Measurements from ENCODE around the gene PLCD4.

The PLCD4 gene

DNA sequence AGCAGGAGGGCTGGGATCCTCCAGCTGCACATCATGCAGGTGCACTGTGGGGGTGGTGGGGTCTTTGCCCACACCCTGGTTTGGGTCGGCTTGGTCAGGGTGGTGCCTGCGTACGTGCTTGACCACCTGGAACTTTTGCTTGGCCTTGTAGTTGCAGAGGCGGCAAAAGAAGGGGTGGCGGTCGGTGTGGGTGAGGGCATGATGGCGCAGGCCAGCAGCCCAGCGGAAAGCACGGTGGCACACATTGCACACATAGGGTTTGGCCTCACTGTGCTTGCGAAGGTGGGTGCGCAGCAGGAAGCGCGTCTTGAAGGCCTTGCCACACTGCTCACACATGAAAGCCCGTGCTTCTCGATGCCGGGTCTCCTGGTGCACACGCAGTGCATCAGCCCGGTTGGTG lies 30.7 kb downstream of the PLCD4 start:
- H3K9me3 ChIP-seq (ENCODE audit: control insufficient read depth, insufficient read depth, low read length) = no peaks in the 10 kb centered on the region
- no peak overlapping the region for H3K9ac ChIP-seq (ENCODE audit: low read depth, low read length)
- no peaks in the 10 kb centered on the region for H3K4me1 ChIP-seq (ENCODE audit: insufficient read depth, low read length)
- peaks cover 52% of the 10 kb centered on the region for H3K36me3 ChIP-seq (ENCODE audit: insufficient read depth, low read length)

DNA sequence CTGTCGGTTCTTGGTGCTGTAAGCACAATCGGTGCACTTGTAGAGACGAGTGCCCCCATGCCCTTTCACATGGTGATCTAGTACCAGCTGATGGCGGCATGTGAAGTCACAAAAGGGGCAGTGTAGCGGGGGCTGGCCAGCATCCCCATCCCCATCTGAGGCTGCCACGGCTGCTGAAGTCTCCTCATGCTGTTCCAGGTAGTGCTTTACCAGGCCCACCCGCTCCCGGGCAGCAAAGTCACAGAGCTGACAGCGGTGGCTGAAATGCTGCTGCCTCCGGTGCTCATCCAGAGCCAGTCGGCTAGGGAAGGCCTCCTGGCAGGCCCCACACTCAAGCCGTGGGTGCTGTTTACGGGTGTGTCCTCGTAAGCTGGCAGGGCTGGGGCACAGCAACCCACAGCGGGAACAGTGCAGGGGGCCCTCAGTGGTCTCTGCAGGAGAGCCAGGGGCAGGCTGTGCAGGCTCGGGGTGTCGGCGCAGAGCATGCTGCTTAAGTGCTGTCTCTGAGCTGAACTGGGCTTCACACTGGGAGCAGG lies 34.5 kb downstream of the PLCD4 start:
- Histone ChIP-seq H3K9ac (ENCODE audit: low read depth, low read length) (no peak overlapping the region), H3K4me1 (ENCODE audit: insufficient read depth, low read length) (no peaks in the 10 kb centered on the region), H3K9me3 (ENCODE audit: control insufficient read depth, insufficient read depth, low read length) (no peaks in the 10 kb centered on the region), H3K36me3 (ENCODE audit: insufficient read depth, low read length) (peaks cover 36% of the 10 kb centered on the region)

DNA sequence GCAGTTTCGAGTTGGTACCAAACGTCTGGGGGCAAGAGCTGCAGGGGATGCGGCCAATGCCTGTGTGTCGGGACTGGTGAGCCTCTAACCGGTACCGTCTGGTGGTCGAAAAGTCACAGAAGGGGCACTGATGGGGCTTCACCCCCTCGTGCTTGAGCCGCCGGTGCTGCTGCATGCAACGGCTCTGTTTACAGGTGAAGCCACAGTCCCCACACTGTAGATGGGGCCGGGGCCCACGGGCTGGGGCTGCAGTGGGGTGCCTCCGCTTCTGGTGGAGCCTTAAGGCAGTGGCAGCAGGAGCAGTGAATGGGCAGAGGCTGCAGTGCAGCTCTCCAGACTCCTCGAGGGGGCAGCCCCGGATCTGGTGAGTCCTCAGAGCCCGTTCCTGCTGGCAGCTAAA lies 35.1 kb downstream of the PLCD4 start:
- no peak overlapping the region for H3K9ac ChIP-seq (ENCODE audit: low read depth, low read length)
- no peaks in the 10 kb centered on the region for H3K4me1 ChIP-seq (ENCODE audit: insufficient read depth, low read length)
- H3K9me3 ChIP-seq (ENCODE audit: control insufficient read depth, insufficient read depth, low read length) = no peaks in the 10 kb centered on the region
- peaks cover 37% of the 10 kb centered on the region for H3K36me3 ChIP-seq (ENCODE audit: insufficient read depth, low read length)

DNA sequence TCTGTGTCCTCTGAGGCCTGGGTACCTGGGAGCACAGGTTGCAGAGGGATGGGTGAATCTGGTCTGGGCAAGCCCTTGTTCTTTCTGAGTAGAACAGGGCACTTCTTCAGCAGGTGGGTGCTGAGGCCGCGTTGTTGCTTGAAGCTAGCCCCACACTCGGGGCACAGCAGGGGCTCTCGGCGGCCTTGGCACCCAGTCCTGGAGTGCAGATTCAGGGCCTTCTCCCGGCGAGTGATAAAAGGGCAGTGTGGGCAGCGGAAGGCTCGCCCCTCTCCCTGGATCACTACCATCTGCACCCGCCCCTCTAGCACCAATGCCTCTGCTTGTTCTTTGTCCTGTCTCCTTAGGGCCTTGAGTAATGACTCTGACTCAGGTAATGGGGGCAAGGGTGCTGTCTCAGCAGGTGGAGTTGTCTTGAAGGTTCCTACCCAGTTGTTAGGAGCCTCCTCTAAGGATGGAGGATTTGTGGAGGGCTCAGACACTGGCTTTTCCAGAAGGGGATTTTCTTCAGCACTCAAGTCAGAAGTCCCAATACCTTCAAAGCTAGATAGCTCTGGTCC lies 36.1 kb downstream of the PLCD4 start:
- Histone ChIP-seq H3K9ac (ENCODE audit: low read depth, low read length) (no peak overlapping the region), H3K4me1 (ENCODE audit: insufficient read depth, low read length) (no peaks in the 10 kb centered on the region), H3K36me3 (ENCODE audit: insufficient read depth, low read length) (peaks cover 31% of the 10 kb centered on the region), H3K9me3 (ENCODE audit: control insufficient read depth, insufficient read depth, low read length) (no peaks in the 10 kb centered on the region)

DNA sequence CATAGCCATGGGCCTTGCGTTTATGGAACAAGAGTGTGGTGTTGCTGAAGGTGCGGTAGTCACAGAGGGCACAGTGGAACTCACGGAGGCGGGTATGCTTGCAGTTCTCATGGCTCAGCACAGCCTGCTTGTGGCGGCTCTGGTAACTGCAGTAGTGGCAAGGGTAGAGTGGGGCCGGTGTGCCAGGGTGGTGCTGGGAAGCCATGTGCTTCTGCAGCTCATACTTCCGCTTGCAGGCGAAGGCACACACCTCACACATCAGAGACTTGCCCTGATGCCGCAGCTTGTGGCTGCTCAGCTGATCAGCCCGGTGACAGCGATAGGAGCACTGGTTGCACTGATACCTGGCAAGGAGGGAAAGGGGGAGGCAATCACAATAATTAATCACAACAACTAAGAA lies 37.0 kb downstream of the PLCD4 start:
- Histone ChIP-seq H3K36me3 (ENCODE audit: insufficient read depth, low read length) (peaks cover 30% of the 10 kb centered on the region), H3K9me3 (ENCODE audit: control insufficient read depth, insufficient read depth, low read length) (no peaks in the 10 kb centered on the region), H3K4me1 (ENCODE audit: insufficient read depth, low read length) (no peaks in the 10 kb centered on the region), H3K9ac (ENCODE audit: low read depth, low read length) (no peak overlapping the region)

DNA sequence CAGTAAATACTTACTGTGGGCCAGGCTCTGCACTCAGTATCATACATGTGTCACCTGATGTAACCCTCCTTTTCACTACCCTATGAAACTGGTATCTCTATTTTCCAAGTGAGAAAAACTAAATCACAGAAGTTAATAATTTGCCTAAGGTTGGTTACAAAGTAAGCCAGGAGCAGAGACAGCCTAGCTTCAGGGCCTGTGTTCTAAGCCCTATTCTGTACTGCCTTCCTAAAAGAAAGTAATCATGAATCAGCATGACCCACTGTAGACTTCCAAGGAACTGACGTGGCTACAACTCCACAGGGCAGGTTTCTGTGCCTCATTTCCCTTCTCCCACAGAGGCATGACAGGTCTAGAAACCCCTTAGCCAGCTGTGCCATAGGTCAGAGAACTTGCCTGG lies 37.4 kb downstream of the PLCD4 start:
- H3K9ac ChIP-seq (ENCODE audit: low read depth, low read length) = no peak overlapping the region
- peaks cover 30% of the 10 kb centered on the region for H3K36me3 ChIP-seq (ENCODE audit: insufficient read depth, low read length)
- H3K4me1 ChIP-seq (ENCODE audit: insufficient read depth, low read length) = no peaks in the 10 kb centered on the region
- H3K9me3 ChIP-seq (ENCODE audit: control insufficient read depth, insufficient read depth, low read length) = no peaks in the 10 kb centered on the region

DNA sequence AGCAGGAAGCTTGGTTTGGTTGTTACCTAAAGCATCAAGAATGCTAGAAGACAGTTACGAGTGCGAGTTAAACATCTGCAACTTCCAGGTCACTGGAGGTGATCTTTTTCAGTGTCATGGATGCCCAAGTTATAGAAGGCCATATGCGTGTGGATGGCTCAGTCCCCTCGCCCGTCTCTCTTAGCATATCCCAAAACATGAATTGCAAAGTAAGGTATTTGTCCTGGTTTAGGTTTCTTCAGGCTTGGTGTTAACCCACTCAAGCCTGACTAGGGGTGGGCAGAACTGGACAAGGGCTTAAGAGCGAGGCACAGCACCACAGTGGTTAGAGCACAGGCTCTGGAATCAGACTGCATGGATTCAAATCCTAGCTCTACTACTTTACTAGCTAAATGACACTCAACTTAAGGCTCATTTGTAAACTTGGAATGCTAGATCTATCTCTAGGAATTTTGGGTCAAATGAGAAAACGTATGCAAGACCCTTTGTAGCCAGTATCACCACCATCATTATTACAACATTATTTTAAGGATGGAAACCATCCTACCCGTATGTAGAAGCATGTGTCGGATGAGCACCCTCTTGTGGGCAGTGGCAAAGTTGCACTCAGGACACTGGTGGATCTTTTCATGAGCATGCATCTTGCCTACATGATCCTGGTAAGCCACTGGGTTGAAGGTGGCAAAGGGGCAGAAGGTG lies 40.5 kb downstream of the PLCD4 start:
- H3K9me3 ChIP-seq (ENCODE audit: control insufficient read depth, insufficient read depth, low read length) = no peaks in the 10 kb centered on the region
- H3K9ac ChIP-seq (ENCODE audit: low read depth, low read length) = no peak overlapping the region
- no peaks in the 10 kb centered on the region for H3K4me1 ChIP-seq (ENCODE audit: insufficient read depth, low read length)
- H3K36me3 ChIP-seq (ENCODE audit: insufficient read depth, low read length) = peaks cover 20% of the 10 kb centered on the region

DNA sequence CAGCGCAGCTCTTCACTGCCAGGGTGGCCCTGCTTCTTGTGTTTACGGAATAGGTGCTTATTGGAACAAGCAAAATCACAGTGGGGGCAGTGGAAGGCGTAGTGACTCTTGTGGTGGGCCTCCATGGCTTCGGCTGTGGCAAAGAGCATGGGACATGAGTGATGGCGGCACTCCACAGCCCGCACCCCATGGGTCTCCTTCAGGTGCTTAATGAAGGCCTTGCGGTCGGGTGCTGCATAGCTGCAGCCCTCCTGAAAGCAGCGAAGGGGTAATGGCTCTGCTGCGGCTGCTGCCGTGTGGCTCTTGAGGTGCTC lies 41.0 kb downstream of the PLCD4 start:
- no peaks in the 10 kb centered on the region for H3K9me3 ChIP-seq (ENCODE audit: control insufficient read depth, insufficient read depth, low read length)
- peaks cover 23% of the 10 kb centered on the region for H3K36me3 ChIP-seq (ENCODE audit: insufficient read depth, low read length)
- no peaks in the 10 kb centered on the region for H3K4me1 ChIP-seq (ENCODE audit: insufficient read depth, low read length)
- H3K9ac ChIP-seq (ENCODE audit: low read depth, low read length) = no peak overlapping the region

DNA sequence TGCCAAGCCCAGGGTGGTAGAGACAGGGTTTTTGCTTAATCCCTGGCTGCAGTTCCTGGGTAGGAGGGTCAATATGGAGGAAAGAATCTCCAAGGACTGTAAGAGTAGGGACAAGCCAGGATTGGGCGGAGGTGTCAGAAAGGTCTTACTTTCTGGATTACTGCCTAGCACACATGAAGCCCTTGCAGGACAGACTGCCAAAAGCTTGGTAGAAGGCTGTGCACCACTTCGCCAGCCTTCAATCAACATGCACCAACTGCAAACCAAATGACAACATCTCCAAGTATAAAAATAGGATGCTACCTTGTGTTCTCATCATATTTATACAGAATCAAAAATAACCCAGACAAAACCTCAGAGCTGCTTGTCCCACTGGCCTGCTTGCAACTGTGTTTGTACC lies 48.1 kb downstream of the PLCD4 start:
- H3K4me1 ChIP-seq (ENCODE audit: insufficient read depth, low read length) = no peaks in the 10 kb centered on the region
- no peak overlapping the region for H3K9ac ChIP-seq (ENCODE audit: low read depth, low read length)
- H3K36me3 ChIP-seq (ENCODE audit: insufficient read depth, low read length) = peaks cover 9% of the 10 kb centered on the region; the same call in 1 of the 2 replicates
- no peaks in the 10 kb centered on the region for H3K9me3 ChIP-seq (ENCODE audit: control insufficient read depth, insufficient read depth, low read length)

DNA sequence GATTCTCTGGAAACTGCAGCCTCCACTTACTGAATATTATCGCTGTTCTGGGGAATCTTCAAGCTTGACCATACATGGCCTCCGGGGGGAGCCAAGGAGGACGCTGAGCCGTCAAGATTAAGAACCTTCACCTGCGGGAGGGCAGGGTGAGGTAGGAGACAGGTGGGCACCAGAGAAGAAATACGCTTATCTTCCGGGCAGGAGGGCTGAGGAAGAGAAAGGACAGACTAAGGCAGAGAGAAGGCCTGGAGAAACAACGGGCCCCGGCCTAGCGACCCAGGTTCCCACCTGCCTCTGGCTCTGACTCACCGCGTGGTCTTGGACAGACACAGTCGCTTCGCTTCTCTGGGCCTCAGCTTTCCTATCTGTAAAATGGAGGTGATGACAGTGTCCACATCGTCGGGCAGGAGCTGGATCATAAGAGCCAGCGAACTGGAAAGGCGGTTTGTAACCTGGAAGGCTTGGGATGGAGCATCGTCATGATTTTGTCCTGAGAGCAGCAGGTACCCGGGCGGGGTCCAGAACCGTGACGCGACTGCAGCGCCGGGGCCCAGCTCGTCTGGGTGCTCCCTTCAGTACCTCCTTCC lies 51.1 kb downstream of the PLCD4 start:
- Histone ChIP-seq H3K9me3 (ENCODE audit: control insufficient read depth, insufficient read depth, low read length) (no peaks in the 10 kb centered on the region), H3K36me3 (ENCODE audit: insufficient read depth, low read length) (peaks cover 12% of the 10 kb centered on the region; the same call in 1 of the 2 replicates), H3K9ac (ENCODE audit: low read depth, low read length) (peak overlapping the region; percentile 84), H3K4me1 (ENCODE audit: insufficient read depth, low read length) (no peaks in the 10 kb centered on the region)

DNA sequence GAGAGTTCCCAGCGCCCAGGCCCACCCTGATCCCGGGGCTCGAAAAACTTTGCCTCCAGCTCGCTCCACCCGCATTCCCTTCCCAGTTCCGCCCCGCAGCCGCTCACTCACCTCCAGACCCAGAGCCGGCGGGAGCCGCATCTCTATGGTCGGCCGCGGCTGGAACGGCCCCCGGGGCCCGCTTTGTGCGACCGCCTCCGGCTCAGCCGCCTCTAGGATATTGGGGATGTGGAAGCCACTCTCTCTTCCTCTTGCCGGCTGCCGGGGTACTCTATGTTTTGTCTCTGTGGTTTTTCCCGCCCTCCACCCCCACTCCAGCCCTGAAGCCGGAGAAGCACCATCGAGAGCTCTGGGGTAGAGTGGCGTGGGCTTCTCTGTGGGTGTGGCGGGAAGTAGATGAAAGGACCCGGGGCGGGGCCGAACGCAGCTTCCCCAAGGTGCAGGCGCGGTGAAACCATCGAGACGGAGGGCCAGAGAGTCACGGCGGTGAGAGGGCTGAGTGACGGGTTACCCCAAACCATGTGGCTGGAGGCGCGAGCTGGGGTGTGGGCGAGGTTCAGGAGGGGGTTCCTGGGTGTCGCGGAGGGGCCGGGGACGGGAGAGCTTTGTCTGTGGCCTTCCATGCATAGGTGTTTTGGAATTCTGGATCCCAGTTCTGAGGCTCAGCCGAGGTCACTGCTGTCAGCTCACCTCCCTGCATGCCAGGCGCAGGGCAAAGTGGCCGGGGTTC lies 51.7 kb downstream of the PLCD4 start, which contains the start of the genes BCS1L and ZNF142:
Gene BCS1L, plus strand, starts transcription at position 426 of the 730 bp plus-strand sequence. CDS start 1,305 bp downstream, outside the sequence.
Gene ZNF142, minus strand, starts transcription at position 366 of the 730 bp plus-strand sequence. CDS start 3,194 bp downstream, outside the sequence.
- peak within 1 kb of the TSS; percentile 84 for H3K9ac ChIP-seq (ENCODE audit: low read depth, low read length)
- no peaks in the 10 kb centered on the region for H3K9me3 ChIP-seq (ENCODE audit: control insufficient read depth, insufficient read depth, low read length)
- no peaks in the 10 kb centered on the region for H3K4me1 ChIP-seq (ENCODE audit: insufficient read depth, low read length)
- peaks cover 12% of the 10 kb centered on the region for H3K36me3 ChIP-seq (ENCODE audit: insufficient read depth, low read length)

DNA sequence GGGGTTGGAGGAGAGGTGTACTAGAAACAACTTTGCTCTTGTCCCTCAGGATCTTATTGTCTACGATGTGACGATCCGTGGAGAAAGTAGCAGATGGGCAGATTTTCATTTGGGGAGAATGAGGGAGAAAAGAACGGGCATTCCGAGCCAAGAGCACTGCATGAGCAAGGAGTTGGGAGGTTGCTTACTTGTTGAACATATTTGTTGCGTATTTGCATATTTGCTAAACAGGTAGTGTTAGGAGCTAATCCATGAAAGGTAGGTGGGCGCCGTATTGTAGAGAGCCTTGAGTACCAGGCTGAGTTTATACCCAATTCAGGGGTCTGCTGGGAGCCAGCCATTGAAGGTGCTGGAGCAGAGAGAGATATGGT lies 52.3 kb downstream of the PLCD4 start:
- no peaks in the 10 kb centered on the region for H3K4me1 ChIP-seq (ENCODE audit: insufficient read depth, low read length)
- H3K36me3 ChIP-seq (ENCODE audit: insufficient read depth, low read length) = peaks cover 16% of the 10 kb centered on the region
- peak overlapping the region; percentile 84 for H3K9ac ChIP-seq (ENCODE audit: low read depth, low read length)
- H3K9me3 ChIP-seq (ENCODE audit: control insufficient read depth, insufficient read depth, low read length) = no peaks in the 10 kb centered on the region

DNA sequence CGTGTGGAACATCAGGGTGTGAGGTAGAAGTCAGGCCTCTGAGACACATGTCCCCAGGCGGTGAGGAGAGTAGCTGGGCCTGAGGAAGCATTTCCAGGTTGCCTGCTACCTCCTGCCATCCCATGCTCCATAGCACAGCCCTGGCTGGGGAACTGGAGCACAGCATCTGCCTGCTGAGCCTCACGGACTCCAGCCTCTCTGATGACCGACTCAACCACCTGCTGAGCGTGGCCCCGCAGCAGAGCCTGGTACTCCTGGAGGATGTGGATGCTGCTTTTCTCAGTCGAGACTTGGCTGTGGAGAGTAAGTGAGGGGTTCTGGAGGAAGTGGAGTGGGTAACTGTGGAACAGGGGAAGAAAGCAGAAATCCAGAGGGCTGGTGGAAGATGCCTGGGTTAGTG lies 54.7 kb downstream of the PLCD4 start:
- no peaks in the 10 kb centered on the region for H3K4me1 ChIP-seq (ENCODE audit: insufficient read depth, low read length)
- no peaks in the 10 kb centered on the region for H3K9me3 ChIP-seq (ENCODE audit: control insufficient read depth, insufficient read depth, low read length)
- peaks cover 14% of the 10 kb centered on the region; the same call in 1 of the 2 replicates for H3K36me3 ChIP-seq (ENCODE audit: insufficient read depth, low read length)
- no peak overlapping the region for H3K9ac ChIP-seq (ENCODE audit: low read depth, low read length)

DNA sequence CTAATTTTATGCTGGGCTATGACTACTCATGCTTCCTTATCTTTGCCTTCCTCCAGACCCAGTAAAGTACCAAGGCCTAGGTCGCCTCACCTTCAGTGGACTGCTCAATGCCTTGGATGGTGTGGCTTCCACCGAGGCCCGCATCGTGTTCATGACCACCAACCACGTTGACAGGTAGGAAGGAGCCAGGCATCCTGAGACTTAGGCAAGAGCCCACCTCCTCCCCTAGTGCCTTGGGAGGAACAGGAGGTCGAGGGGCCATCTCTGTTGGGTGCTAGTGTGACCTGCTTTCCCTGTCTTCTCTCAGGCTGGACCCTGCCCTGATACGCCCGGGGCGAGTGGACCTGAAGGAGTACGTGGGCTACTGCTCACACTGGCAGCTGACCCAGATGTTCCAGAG lies 55.1 kb downstream of the PLCD4 start:
- H3K36me3 ChIP-seq (ENCODE audit: insufficient read depth, low read length) = peaks cover 18% of the 10 kb centered on the region
- H3K9ac ChIP-seq (ENCODE audit: low read depth, low read length) = no peak overlapping the region
- no peaks in the 10 kb centered on the region for H3K9me3 ChIP-seq (ENCODE audit: control insufficient read depth, insufficient read depth, low read length)
- H3K4me1 ChIP-seq (ENCODE audit: insufficient read depth, low read length) = no peaks in the 10 kb centered on the region
